HepG2 (cell line): ENCODE data around the gene HHIPL2. TPM values are rescaled to one million over a fixed set of nuclear protein-coding genes. Genes with fewer than 3 reads are reported as not detected.

Experiments used
- ATM ChIP-seq: fragments of 450-650 bp; IDR thresholded peaks from 2 replicates; pipeline ENCODE4 v1.7.1; 2017; ENCODE audit warnings: mild to moderate bottlenecking, borderline replicate concordance
- FOSL2 ChIP-seq: sonication (generic); formaldehyde crosslinking; IDR thresholded peaks from 2 replicates; pipeline ENCODE4 v1.4.0; 2020; ENCODE audit warnings: missing genetic modification reagents
- KDM6A ChIP-seq: IDR thresholded peaks from 2 replicates; pipeline ENCODE4 v1.6.1; 2016; ENCODE audit warnings: low read depth
- NR3C1 ChIP-seq: sonication (generic); formaldehyde crosslinking; IDR thresholded peaks from 2 replicates; pipeline ENCODE4 v1.4.0; 2020; ENCODE audit warnings: missing genetic modification reagents
- NRL ChIP-seq: sonication (generic); formaldehyde crosslinking; IDR thresholded peaks from 2 replicates; pipeline ENCODE4 v1.5.0; 2020; ENCODE audit warnings: missing genetic modification reagents, mild to moderate bottlenecking, moderate library complexity, borderline replicate concordance
- RBM39 ChIP-seq: fragments of 200-400 bp; formaldehyde crosslinking; IDR thresholded peaks from one replicate; pipeline ENCODE4 v1.6.1; 2018; ENCODE audit warnings: antibody characterized with exemption, mild to moderate bottlenecking, low read depth, low read length; ENCODE audit not compliant: poor library complexity, severe bottlenecking
- SOX13 ChIP-seq, 3 experiments: fragments of 450-650 bp in 1 of 3; sonication (generic) in 1 of 3; formaldehyde crosslinking in 1 of 3; IDR thresholded peaks in 2 of 3; conservative IDR thresholded peaks in 1 of 3; 2 replicates each; pipeline versions ENCODE4 v1.5.0 to v1.6.1; 2016 to 2020; ENCODE audit warnings: antibody characterized with exemption in 1 of 3, mild to moderate bottlenecking in 1 of 3, missing compliant biosample characterization in 1 of 3, missing genetic modification reagents in 1 of 3, moderate library complexity in 1 of 3
- ZC3H13 ChIP-seq: sonication (generic); formaldehyde crosslinking; IDR thresholded peaks from 2 replicates; pipeline ENCODE4 v1.8.1; 2023; ENCODE audit warnings: mild to moderate bottlenecking, missing genetic modification reagents, moderate library complexity
- ZMYM3 ChIP-seq: sonication (generic); formaldehyde crosslinking; IDR thresholded peaks from 2 replicates; pipeline ENCODE4 v1.5.1; 2020; ENCODE audit warnings: mild to moderate bottlenecking, missing genetic modification reagents
- ZNF510 ChIP-seq: sonication (generic); formaldehyde crosslinking; IDR thresholded peaks from 2 replicates; pipeline ENCODE4 v1.4.0; 2020; ENCODE audit warnings: low read depth, mild to moderate bottlenecking, missing genetic modification reagents
- ZNF775 ChIP-seq: sonication (generic); formaldehyde crosslinking; IDR thresholded peaks from 2 replicates; pipeline ENCODE4 v1.4.0; 2020; ENCODE audit warnings: missing genetic modification reagents, mild to moderate bottlenecking, moderate library complexity, borderline replicate concordance
- polyA plus RNA-seq, 8 experiments: library from polyadenylated mRNA; depleted of rRNA in 3 of 8; stranded (reverse) in 7 of 8; unstranded in 1 of 8; fragments of >200 nt; fragmentation: Illumina TruSeq in 4 of 8; extraction: Trizol in 4 of 8; gene quantifications; 2 replicates each; pipeline versions ENCODE4 v1.2.1 to v1.2.3, GENCODE V29; 2011 to 2016; ENCODE audit warnings: low read depth in 4 of 8, missing spikeins in 1 of 8, mixed read lengths in 1 of 8; ENCODE audit not compliant: insufficient read depth in 1 of 8
- total RNA-seq, 5 experiments: library from RNA; depleted of rRNA; stranded (reverse); fragments of >200 nt; fragmentation: Illumina TruSeq; extraction: Trizol; gene quantifications; 2 replicates each; pipeline ENCODE4 v1.2.3, GENCODE V29; 2016; ENCODE audit warnings: low read depth in 1 of 5
- TF ChIP-seq, protein P1 (sequence below): sonication (generic); formaldehyde crosslinking; IDR thresholded peaks from 2 replicates; pipeline ENCODE4 v1.4.0; 2020; ENCODE audit warnings: missing genetic modification reagents
- TF ChIP-seq, protein P2 (sequence below): IDR thresholded peaks from 2 replicates; pipeline ENCODE4 v1.6.1; 2018; ENCODE audit warnings: missing genetic modification reagents, mild to moderate bottlenecking, missing compliant biosample characterization
- TF ChIP-seq, protein P3 (sequence below): sonication (generic); formaldehyde crosslinking; IDR thresholded peaks from 2 replicates; pipeline ENCODE4 v1.5.0; 2020; ENCODE audit warnings: mild to moderate bottlenecking, missing genetic modification reagents
- TF ChIP-seq, protein P4 (sequence below): sonication (generic); formaldehyde crosslinking; IDR thresholded peaks from 2 replicates; pipeline ENCODE4 v1.9.0; 2021; ENCODE audit warnings: missing genetic modification reagents, borderline replicate concordance
- TF ChIP-seq, protein P5 (sequence below): sonication (generic); formaldehyde crosslinking; IDR thresholded peaks from 2 replicates; pipeline ENCODE4 v1.5.1; 2020; ENCODE audit warnings: mild to moderate bottlenecking, moderate library complexity, missing genetic modification reagents

HHIPL2 gene
- total and polyA plus RNA-seq, 2 of the 13 experiments (the other 11 are each of a cell fraction or from before 2014, with no cell fraction given), result 0.53 to 1.3 TPM

DNA sequence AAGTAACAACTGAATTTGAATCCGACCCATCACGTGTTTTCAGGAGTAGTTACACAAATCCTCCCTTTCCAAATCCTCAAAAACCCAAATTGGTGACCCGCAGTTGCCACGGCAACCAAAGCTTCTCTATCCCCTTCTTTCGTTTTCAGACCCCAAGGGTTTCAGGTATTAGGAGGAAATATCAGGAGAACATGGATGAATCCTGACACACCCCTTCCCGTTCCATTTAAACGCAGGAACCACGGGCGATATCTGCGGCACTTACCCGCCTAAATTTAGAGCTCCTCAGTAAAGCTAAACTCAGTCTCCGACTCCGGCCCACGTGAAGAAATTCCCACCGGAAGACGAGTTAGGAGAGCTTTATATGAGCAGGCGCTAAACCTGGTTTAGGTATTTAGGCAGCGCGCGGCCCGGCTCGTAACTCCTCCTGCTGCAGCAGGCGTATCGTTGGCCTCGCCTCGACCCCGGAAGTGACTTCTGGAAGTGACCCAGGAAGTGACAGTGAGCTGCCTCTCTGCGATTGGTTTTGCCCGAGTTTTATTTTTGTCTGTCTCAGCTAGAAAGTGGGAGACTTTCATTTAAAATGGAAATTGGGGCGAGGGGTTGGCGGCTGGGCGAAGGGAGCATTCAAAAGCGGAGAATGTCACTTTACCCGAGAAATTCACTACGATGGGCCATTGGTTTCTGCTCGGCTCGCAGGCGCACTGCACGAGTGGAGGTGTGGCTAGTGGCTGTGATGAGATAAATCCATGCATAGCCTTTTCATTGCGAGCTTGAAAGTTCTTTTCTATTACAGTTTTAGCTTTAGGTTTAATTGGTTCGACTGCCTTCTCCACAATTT is 41.8 kb upstream of the HHIPL2 start, which contains the start of gene TAF1A (continued):
- TF ChIP-seq, protein P1, sequence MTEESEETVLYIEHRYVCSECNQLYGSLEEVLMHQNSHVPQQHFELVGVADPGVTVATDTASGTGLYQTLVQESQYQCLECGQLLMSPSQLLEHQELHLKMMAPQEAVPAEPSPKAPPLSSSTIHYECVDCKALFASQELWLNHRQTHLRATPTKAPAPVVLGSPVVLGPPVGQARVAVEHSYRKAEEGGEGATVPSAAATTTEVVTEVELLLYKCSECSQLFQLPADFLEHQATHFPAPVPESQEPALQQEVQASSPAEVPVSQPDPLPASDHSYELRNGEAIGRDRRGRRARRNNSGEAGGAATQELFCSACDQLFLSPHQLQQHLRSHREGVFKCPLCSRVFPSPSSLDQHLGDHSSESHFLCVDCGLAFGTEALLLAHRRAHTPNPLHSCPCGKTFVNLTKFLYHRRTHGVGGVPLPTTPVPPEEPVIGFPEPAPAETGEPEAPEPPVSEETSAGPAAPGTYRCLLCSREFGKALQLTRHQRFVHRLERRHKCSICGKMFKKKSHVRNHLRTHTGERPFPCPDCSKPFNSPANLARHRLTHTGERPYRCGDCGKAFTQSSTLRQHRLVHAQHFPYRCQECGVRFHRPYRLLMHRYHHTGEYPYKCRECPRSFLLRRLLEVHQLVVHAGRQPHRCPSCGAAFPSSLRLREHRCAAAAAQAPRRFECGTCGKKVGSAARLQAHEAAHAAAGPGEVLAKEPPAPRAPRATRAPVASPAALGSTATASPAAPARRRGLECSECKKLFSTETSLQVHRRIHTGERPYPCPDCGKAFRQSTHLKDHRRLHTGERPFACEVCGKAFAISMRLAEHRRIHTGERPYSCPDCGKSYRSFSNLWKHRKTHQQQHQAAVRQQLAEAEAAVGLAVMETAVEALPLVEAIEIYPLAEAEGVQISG, result peak; percentile 88
- no peak for TF ChIP-seq ZMYM3 (CRISPR knock-in tag)
- no peak for TF ChIP-seq ATM
- TF ChIP-seq SOX13 (IDR thresholded peaks at IDR 0.05), result no peak
- TF ChIP-seq SOX13 (CRISPR knock-in tag; conservative IDR thresholded peaks at IDR 0.05 in 1 of 2, IDR thresholded peaks at IDR 0.05 in 1 of 2), result 0 out of 4 replicates have a peak, but pooled peaks of 1 of the 2 experiments have one; percentile 23
- TF ChIP-seq, protein P2, sequence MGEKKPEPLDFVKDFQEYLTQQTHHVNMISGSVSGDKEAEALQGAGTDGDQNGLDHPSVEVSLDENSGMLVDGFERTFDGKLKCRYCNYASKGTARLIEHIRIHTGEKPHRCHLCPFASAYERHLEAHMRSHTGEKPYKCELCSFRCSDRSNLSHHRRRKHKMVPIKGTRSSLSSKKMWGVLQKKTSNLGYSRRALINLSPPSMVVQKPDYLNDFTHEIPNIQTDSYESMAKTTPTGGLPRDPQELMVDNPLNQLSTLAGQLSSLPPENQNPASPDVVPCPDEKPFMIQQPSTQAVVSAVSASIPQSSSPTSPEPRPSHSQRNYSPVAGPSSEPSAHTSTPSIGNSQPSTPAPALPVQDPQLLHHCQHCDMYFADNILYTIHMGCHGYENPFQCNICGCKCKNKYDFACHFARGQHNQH, result peak; percentile 60
- no peak for TF ChIP-seq ZNF775 (CRISPR knock-in tag)
- TF ChIP-seq FOSL2 (CRISPR knock-in tag), result 0 out of 2 replicates have a peak, but pooled peaks have one; percentile 28
- TF ChIP-seq, protein P3, sequence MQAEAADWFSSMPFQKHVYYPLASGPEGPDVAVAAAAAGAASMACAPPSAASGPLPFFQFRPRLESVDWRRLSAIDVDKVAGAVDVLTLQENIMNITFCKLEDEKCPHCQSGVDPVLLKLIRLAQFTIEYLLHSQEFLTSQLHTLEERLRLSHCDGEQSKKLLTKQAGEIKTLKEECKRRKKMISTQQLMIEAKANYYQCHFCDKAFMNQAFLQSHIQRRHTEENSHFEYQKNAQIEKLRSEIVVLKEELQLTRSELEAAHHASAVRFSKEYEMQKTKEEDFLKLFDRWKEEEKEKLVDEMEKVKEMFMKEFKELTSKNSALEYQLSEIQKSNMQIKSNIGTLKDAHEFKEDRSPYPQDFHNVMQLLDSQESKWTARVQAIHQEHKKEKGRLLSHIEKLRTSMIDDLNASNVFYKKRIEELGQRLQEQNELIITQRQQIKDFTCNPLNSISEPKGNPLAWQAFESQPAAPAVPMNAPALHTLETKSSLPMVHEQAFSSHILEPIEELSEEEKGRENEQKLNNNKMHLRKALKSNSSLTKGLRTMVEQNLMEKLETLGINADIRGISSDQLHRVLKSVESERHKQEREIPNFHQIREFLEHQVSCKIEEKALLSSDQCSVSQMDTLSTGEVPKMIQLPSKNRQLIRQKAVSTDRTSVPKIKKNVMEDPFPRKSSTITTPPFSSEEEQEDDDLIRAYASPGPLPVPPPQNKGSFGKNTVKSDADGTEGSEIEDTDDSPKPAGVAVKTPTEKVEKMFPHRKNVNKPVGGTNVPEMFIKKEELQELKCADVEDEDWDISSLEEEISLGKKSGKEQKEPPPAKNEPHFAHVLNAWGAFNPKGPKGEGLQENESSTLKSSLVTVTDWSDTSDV (CRISPR knock-in tag), result no peak
- TF ChIP-seq ZC3H13 (CRISPR knock-in tag), result no peak
- TF ChIP-seq, protein P4, sequence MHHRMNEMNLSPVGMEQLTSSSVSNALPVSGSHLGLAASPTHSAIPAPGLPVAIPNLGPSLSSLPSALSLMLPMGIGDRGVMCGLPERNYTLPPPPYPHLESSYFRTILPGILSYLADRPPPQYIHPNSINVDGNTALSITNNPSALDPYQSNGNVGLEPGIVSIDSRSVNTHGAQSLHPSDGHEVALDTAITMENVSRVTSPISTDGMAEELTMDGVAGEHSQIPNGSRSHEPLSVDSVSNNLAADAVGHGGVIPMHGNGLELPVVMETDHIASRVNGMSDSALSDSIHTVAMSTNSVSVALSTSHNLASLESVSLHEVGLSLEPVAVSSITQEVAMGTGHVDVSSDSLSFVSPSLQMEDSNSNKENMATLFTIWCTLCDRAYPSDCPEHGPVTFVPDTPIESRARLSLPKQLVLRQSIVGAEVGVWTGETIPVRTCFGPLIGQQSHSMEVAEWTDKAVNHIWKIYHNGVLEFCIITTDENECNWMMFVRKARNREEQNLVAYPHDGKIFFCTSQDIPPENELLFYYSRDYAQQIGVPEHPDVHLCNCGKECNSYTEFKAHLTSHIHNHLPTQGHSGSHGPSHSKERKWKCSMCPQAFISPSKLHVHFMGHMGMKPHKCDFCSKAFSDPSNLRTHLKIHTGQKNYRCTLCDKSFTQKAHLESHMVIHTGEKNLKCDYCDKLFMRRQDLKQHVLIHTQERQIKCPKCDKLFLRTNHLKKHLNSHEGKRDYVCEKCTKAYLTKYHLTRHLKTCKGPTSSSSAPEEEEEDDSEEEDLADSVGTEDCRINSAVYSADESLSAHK (CRISPR knock-in tag), result no peak
- TF ChIP-seq, protein P5, sequence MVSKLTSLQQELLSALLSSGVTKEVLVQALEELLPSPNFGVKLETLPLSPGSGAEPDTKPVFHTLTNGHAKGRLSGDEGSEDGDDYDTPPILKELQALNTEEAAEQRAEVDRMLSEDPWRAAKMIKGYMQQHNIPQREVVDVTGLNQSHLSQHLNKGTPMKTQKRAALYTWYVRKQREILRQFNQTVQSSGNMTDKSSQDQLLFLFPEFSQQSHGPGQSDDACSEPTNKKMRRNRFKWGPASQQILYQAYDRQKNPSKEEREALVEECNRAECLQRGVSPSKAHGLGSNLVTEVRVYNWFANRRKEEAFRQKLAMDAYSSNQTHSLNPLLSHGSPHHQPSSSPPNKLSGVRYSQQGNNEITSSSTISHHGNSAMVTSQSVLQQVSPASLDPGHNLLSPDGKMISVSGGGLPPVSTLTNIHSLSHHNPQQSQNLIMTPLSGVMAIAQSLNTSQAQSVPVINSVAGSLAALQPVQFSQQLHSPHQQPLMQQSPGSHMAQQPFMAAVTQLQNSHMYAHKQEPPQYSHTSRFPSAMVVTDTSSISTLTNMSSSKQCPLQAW (CRISPR knock-in tag), result no peak
- no peak for TF ChIP-seq ZNF510 (CRISPR knock-in tag)
- peak; percentile 40; the same call in 1 of the 2 replicates for TF ChIP-seq NRL (CRISPR knock-in tag)
- TF ChIP-seq KDM6A, result no peak
- TF ChIP-seq RBM39, result no peak
- no peak for TF ChIP-seq NR3C1 (CRISPR knock-in tag)
